GM18526 (cell line): ENCODE results near the gene OR2V1.

Source experiments
- POLR2A ChIP-seq: IDR thresholded peaks from 3 replicates; pipeline ENCODE4 v1.6.1; 2011; ENCODE audit not compliant: insufficient read length; ENCODE audit errors: extremely low read depth

OR2V1 gene

DNA sequence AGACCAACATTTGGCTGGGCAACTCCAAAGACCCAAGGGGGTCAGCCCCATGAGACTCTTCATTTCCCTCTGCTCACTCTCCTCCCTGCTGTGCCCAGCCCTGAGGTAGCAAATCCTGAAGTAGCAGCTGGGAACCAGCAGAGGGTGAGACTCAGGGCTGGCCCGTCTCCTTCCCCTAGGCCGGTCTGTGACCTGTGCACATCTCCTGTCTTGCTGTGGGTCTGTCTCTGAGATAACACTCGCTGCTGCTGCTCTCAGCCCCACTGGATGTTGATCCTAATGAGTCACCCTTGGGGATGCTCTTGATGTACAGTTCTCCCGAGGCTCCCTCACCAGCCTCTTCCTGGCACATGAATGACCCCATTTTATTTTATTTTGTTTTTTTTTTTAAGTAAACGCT lies 7.3 kb upstream of the OR2V1 start:
- TF ChIP-seq POLR2A: no peak

GRCh38 chr5:181136361-181136955 lies 5.5 kb upstream of the OR2V1 start:
- TF ChIP-seq POLR2A: no peak

DNA sequence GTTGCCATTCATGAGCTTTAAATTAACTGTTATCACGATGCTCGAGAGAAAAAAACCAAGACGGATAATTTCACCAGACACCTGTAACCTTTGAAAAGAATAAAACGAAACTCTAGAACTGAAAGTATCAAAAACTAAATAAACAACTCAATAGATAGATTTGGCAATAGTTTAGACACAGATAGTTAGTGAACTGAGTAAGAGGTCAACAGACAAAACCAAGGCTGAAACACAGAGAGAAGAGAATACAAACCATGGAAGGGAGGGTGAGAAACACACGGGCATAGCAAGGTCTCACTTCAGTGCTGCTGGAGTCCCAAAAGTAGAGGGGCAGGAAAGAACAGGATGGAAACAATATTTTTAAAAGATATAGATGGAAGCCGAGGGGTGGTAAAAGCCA lies 3.3 kb upstream of the OR2V1 start:
- TF ChIP-seq POLR2A: no peak

GRCh38 chr5:181133610-181134231 lies 2.8 kb upstream of the OR2V1 start:
- TF ChIP-seq POLR2A: no peak

GRCh38 chr5:181133083-181133482 lies 2.1 kb upstream of the OR2V1 start:
- no peak for TF ChIP-seq POLR2A

GRCh38 chr5:181131514-181131913 lies 545 bp upstream of the OR2V1 start:
- TF ChIP-seq POLR2A: no peak

- TF ChIP-seq POLR2A: no peak
These were observed 1.4 kb downstream of the OR2V1 start for GRCh38 chr5:181129601-181130000.

DNA sequence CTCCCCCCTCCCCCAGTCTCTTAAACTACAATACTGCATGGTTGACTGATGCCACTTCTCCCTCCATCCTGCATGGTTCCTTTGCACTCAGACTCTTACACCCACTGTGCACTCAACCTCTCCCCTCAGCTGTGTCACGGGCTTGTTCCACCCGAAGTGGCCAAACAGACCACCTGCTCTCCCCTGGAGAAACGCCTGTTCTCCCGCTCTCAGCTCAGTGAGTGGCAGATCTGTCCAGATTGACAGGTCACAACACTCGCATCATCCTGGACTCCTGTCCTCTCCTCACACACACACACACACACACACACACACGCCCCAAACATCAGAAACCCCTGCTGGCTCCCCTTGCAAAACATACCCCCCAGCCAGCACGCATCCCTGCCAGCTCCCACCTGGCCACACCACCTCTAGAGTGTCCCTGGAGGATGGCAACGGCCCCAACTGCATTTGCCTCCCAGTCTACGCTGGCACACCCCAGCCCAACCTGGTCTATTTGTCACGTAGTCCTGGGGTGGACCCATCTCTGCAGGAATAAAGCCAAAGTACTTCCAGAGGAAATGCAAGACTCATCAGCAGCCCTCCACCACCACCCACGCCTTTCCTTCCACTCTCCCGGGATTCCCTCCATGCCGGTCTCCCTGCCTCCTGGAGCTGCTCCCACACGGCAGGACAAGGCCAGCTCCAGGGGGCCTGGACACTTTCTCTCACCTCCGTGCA lies 2.9 kb downstream of the OR2V1 start:
- no peak for TF ChIP-seq POLR2A

DNA sequence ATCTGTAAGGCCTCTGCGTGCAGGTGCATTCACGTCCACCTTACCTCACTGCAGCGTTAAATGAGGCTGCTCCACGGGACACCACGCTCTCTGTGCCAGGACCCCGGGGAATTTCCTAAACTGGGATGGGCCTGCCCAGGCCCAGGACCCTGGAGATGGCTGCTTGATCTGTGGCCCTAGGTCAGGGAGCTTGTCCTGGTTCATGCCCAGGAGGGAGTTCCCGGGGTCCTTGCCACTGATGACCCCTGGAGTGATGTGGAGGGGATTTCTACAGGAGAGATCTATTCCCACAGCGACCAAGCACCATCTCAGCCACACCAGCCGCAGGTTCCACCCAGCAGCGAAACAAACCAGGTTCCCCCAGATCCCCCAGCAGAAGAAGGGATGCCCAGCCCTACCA lies 3.5 kb downstream of the OR2V1 start:
- no peak for TF ChIP-seq POLR2A

GRCh38 chr5:181126841-181127240 lies 4.1 kb downstream of the OR2V1 start:
- no peak for TF ChIP-seq POLR2A

- TF ChIP-seq POLR2A: no peak
These were observed 6.4 kb downstream of the OR2V1 start for GRCh38 chr5:181124526-181124925.

- no peak for TF ChIP-seq POLR2A
These were observed 9.1 kb downstream of the OR2V1 start for GRCh38 chr5:181121675-181122561.

DNA sequence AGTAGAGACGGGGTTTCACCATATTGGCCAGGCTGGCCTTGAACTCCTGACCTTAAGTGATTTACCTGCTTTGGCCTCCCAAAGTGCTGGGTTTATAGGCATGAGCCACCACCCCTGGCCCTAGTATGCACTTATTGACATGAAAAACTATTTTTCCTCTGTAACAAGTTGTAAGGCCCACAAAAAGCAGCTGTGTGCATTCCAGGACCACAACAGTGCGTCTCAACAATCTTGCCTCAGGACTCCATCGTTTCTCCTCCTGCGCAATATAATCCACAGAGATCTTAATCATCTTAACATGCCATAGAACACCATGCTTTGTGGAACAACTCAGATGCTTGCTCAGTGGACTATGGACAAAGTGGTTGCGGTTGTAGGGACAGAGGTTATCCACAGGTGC lies 10.2 kb downstream of the OR2V1 start:
- TF ChIP-seq POLR2A: no peak

GRCh38 chr5:181120306-181120705 lies 10.7 kb downstream of the OR2V1 start:
- TF ChIP-seq POLR2A: no peak

GRCh38 chr5:181119105-181119504 lies 11.9 kb downstream of the OR2V1 start:
- no peak for TF ChIP-seq POLR2A

- no peak for TF ChIP-seq POLR2A
These were observed 12.6 kb downstream of the OR2V1 start for GRCh38 chr5:181118369-181118768.
